Duodenal mucosa (tissue), 2 donors: Measurements from ENCODE around the gene LITAFD.

Experiments used
- H3K27ac ChIP-seq: one replicate; pipeline ENCODE4 v1.7.0; 2013; ENCODE audit warnings: low read depth, low read length
- H3K27me3 ChIP-seq, 2 donors: one replicate each; pipeline ENCODE4 v1.7.0; 2013; ENCODE audit warnings: low read length in 2 of 2, control low read depth in 1 of 2; ENCODE audit not compliant: insufficient read depth in 2 of 2, control insufficient read depth in 1 of 2
- H3K36me3 ChIP-seq, 2 donors: one replicate each; pipeline ENCODE4 v1.7.0; 2013; ENCODE audit warnings: low read length in 2 of 2, control low read depth in 1 of 2; ENCODE audit not compliant: insufficient read depth in 2 of 2, control insufficient read depth in 1 of 2
- H3K4me1 ChIP-seq, 2 donors: one replicate each; pipeline ENCODE4 v1.7.0; 2013; ENCODE audit warnings: low read length in 2 of 2, control low read depth in 1 of 2; ENCODE audit not compliant: insufficient read depth in 2 of 2, control insufficient read depth in 1 of 2
- H3K4me3 ChIP-seq, 2 donors: one replicate each; pipeline ENCODE4 v1.7.0; 2013; ENCODE audit warnings: low read length in 2 of 2, low read depth in 1 of 2
- H3K9ac ChIP-seq, 2 donors: one replicate each; pipeline ENCODE4 v1.7.0; 2013; ENCODE audit warnings: low read length in 2 of 2, low read depth in 1 of 2
- H3K9me3 ChIP-seq, 2 donors: one replicate each; pipeline ENCODE4 v1.7.0; 2013; ENCODE audit warnings: low read length in 2 of 2, control low read depth in 1 of 2; ENCODE audit not compliant: control insufficient read depth in 1 of 2

Gene LITAFD

GRCh38 chr16:8886593-8887430 is 4.7 kb downstream of the LITAFD start:
- H3K27me3 ChIP-seq = no peaks in the 10 kb centered on the region
- no peak overlapping the region for H3K9ac ChIP-seq
- no peak overlapping the region for H3K4me3 ChIP-seq
- H3K9me3 ChIP-seq = no peaks in the 10 kb centered on the region
- H3K27ac ChIP-seq = no peak overlapping the region
- peaks cover 26 to 37% of the 10 kb centered on the region in 2 donors for H3K4me1 ChIP-seq
- peaks cover 23 to 32% of the 10 kb centered on the region in 2 donors for H3K36me3 ChIP-seq

- H3K36me3 ChIP-seq = peaks cover 29 to 38% of the 10 kb centered on the region in 2 donors
Measured at GRCh38 chr16:8887431-8887765, 5.2 kb downstream of the LITAFD start.

DNA sequence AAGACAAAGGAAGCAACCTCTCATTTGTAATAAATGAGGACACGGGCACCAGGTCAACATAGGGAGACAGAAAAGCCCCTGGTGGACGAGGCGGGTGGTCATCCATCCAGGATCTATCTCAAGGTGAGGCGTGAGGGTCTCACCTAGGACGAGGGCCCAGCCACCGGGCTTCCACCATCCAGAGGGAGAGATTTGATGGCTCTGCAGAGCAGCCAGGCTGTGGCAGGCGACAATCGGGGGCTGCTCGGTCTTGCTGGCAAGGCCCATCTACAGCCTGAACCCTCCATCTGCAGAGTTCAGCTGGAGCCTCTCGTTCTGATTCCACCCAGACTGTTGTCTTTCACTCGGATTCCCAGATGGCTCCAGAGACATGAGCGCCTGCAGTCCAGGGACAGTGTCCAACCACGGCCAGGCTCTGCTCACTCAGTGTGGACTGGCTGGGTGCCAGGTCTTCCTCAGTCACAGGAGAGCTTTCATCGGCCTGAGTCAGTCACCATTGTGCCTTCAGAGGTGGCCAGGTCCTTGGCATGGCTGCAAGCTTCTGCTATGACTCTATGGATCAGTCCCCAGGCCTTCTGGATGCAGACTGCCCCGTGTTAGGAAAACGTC is 5.9 kb downstream of the LITAFD start:
- no peaks in the 10 kb centered on the region for H3K9me3 ChIP-seq
- peaks cover 29 to 43% of the 10 kb centered on the region in 2 donors for H3K36me3 ChIP-seq
- H3K27ac ChIP-seq = no peak overlapping the region
- no peak overlapping the region for H3K4me3 ChIP-seq
- H3K27me3 ChIP-seq = no peaks in the 10 kb centered on the region
- H3K4me1 ChIP-seq = peaks cover 26 to 37% of the 10 kb centered on the region in 2 donors
- no peak overlapping the region for H3K9ac ChIP-seq

More at GRCh38 chr16:8887431-8887765, 5.2 kb downstream of the LITAFD start:
- H3K4me1 ChIP-seq = peaks cover 26 to 37% of the 10 kb centered on the region in 2 donors
- H3K9me3 ChIP-seq = no peaks in the 10 kb centered on the region
- no peak overlapping the region for H3K27ac ChIP-seq
- no peak overlapping the region for H3K9ac ChIP-seq
- H3K4me3 ChIP-seq = no peak overlapping the region
- no peaks in the 10 kb centered on the region for H3K27me3 ChIP-seq

GRCh38 chr16:8888951-8889892 is 7.1 kb downstream of the LITAFD start:
- Histone ChIP-seq H3K27me3 (no peaks in the 10 kb centered on the region), H3K36me3 (peaks cover 38 to 55% of the 10 kb centered on the region in 2 donors), H3K27ac (no peak overlapping the region), H3K9ac (no peak overlapping the region), H3K4me1 (peaks cover 26 to 33% of the 10 kb centered on the region in 2 donors), H3K9me3 (no peaks in the 10 kb centered on the region), H3K4me3 (no peak overlapping the region)

- Histone ChIP-seq H3K9ac (no peak overlapping the region), H3K27ac (no peak overlapping the region), H3K9me3 (no peaks in the 10 kb centered on the region), H3K27me3 (no peaks in the 10 kb centered on the region), H3K4me3 (no peak overlapping the region), H3K4me1 (peaks cover 23 to 25% of the 10 kb centered on the region in 2 donors), H3K36me3 (peaks cover 46 to 63% of the 10 kb centered on the region in 2 donors)
Measured at GRCh38 chr16:8889893-8890548, 7.9 kb downstream of the LITAFD start.

DNA sequence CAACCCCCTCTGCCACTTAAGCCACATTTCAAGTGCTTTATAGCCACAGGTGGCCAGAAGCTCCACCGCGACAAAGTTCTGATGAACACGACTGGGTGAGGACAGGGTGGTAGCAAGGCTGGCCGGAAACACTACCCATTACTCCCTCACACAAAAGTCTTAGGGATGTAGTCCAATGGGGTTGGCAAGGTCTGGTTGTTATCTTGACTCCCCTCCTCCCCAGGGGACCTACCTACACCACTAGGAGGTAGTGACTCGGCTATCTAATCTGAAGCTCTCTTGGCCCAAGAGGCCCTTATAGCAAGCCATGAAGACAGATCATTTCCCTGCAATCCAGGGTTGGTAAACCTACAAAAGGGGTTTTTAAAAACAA is 8.4 kb downstream of the LITAFD start:
- H3K4me3 ChIP-seq = no peak overlapping the region
- H3K27ac ChIP-seq = no peak overlapping the region
- H3K4me1 ChIP-seq = peaks cover 18 to 20% of the 10 kb centered on the region in 2 donors
- H3K27me3 ChIP-seq = no peaks in the 10 kb centered on the region
- H3K9ac ChIP-seq = no peak overlapping the region
- H3K36me3 ChIP-seq = peaks cover 51 to 68% of the 10 kb centered on the region in 2 donors
- H3K9me3 ChIP-seq = no peaks in the 10 kb centered on the region

- no peak overlapping the region for H3K27ac ChIP-seq
- no peaks in the 10 kb centered on the region for H3K9me3 ChIP-seq
- H3K9ac ChIP-seq = no peak overlapping the region
- no peaks in the 10 kb centered on the region for H3K27me3 ChIP-seq
- H3K4me3 ChIP-seq = no peak overlapping the region
- peaks cover 6 to 8% of the 10 kb centered on the region in 2 donors for H3K4me1 ChIP-seq
- H3K36me3 ChIP-seq = peaks cover 61 to 83% of the 10 kb centered on the region in 2 donors
Measured at GRCh38 chr16:8892101-8892575, 10.0 kb downstream of the LITAFD start.

DNA sequence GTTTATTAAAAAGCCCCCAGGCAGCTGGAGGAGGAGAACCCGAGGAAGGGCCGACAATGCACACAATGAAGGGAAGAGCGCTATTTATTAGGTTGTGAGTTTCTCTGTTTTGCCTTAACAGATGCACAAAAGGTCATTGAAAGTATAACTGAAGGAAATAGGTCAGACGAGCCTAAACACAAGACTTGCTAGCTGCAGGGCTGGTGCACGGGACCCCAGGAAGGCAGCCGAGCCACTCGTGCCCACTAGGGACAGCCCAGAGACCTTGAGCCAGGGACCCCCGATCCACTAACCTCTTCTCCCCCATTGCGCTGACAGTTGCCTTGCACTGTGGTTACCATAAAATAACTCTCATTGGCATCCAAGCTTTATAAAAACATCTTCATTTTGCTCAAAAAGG is 11.3 kb downstream of the LITAFD start:
- Histone ChIP-seq H3K27ac (no peak overlapping the region), H3K4me3 (no peak overlapping the region), H3K9ac (no peak overlapping the region), H3K27me3 (no peaks in the 10 kb centered on the region), H3K9me3 (no peaks in the 10 kb centered on the region), H3K4me1 (peaks cover 6 to 8% of the 10 kb centered on the region in 2 donors), H3K36me3 (peaks cover 67 to 89% of the 10 kb centered on the region in 2 donors)

- Histone ChIP-seq H3K27ac (no peak overlapping the region), H3K4me3 (no peak overlapping the region), H3K9ac (no peak overlapping the region), H3K9me3 (no peaks in the 10 kb centered on the region), H3K27me3 (no peaks in the 10 kb centered on the region), H3K4me1 (peaks cover 6 to 8% of the 10 kb centered on the region in 2 donors), H3K36me3 (peaks cover 74 to 96% of the 10 kb centered on the region in 2 donors)
Measured at GRCh38 chr16:8893976-8894690, 12.0 kb downstream of the LITAFD start.
